HEK293 (cell line): ENCODE measurements around the gene DEK.
A peak's percentile ranks its signal among the peaks of the same experiment; 100 is the strongest.

Source experiments
- CTCF ChIA-PET: fragments of 350-600 bp; formaldehyde crosslinking; extraction: SDS; loops from one replicate; lab custom pipeline; 2021; ENCODE audit warnings: antibody characterized with exemption; lab: Yijun Ruan, JAX
- POLR2A ChIA-PET: fragments of 300-600 bp; formaldehyde crosslinking; extraction: SDS; loops from one replicate; lab custom pipeline; 2020; ENCODE audit warnings: antibody characterized with exemption, inconsistent platforms; lab: Yijun Ruan, JAX
- H3K27ac ChIP-seq: fragments of 200-500 bp; sonication (Bioruptor generic); 2 replicates; pipeline ENCODE4 v1.5.1; 2014; ENCODE audit warnings: low read depth, low read length, control low read depth, inconsistent platforms; ENCODE audit errors: extremely low read depth
- H3K36me3 ChIP-seq, 2 experiments: fragments of 200-500 bp in 1 of 2; sonication (Bioruptor generic) in 1 of 2; 1 replicate in 1 of 2; 2 replicates in 1 of 2; pipeline ENCODE4 v1.5.1; 2014 to 2017; ENCODE audit warnings: inconsistent platforms in 2 of 2, low read length in 2 of 2; ENCODE audit not compliant: control insufficient read depth in 2 of 2, insufficient read depth in 1 of 2
- H3K4me1 ChIP-seq: fragments of 200-500 bp; sonication (Bioruptor generic); 2 replicates; pipeline ENCODE4 v1.5.1; 2014; ENCODE audit warnings: mild to moderate bottlenecking, low read length, inconsistent platforms; ENCODE audit not compliant: control insufficient read depth, insufficient read depth
- H3K4me3 ChIP-seq: 2 replicates; pipeline ENCODE4 v1.5.1; 2011; ENCODE audit warnings: low read depth, mild to moderate bottlenecking, control low read depth, low read length, moderate library complexity
- H3K9me3 ChIP-seq: fragments of 200-500 bp; sonication (Bioruptor generic); 2 replicates; pipeline ENCODE4 v1.5.1; 2014; ENCODE audit warnings: low read depth, low read length, inconsistent platforms; ENCODE audit not compliant: control insufficient read depth, insufficient read depth
- MZF1 ChIP-seq: fragments of 450-650 bp; formaldehyde crosslinking; IDR thresholded peaks from 2 replicates; pipeline ENCODE4 v1.5.1; 2017; ENCODE audit warnings: missing biosample characterization, missing genetic modification characterization, borderline replicate concordance
- PRDM1 ChIP-seq: fragments of 450-650 bp; formaldehyde crosslinking; IDR thresholded peaks from 2 replicates; pipeline ENCODE4; 2016; ENCODE audit warnings: missing biosample characterization, missing genetic modification characterization
- SCRT2 ChIP-seq: fragments of 450-650 bp; formaldehyde crosslinking; IDR thresholded peaks from 2 replicates; pipeline ENCODE4 v1.5.1; 2016; ENCODE audit warnings: missing biosample characterization, missing genetic modification characterization
- SP3 ChIP-seq: fragments of 450-650 bp; formaldehyde crosslinking; IDR thresholded peaks from 2 replicates; pipeline ENCODE4 v1.5.1; 2016; ENCODE audit warnings: missing biosample characterization, missing genetic modification characterization
- YY2 ChIP-seq: fragments of 450-650 bp; formaldehyde crosslinking; IDR thresholded peaks from 2 replicates; pipeline ENCODE4 v1.5.1; 2016; ENCODE audit warnings: missing biosample characterization, missing genetic modification characterization
- ZNF24 ChIP-seq: fragments of 450-650 bp; formaldehyde crosslinking; IDR thresholded peaks from 2 replicates; pipeline ENCODE4 v1.5.1; 2016; ENCODE audit warnings: missing biosample characterization, missing genetic modification characterization
- ZNF335 ChIP-seq: fragments of 450-650 bp; formaldehyde crosslinking; conservative IDR thresholded peaks from 2 replicates; pipeline ENCODE4 v1.5.1; 2016; ENCODE audit warnings: missing biosample characterization, missing genetic modification characterization
- ZNF654 ChIP-seq: fragments of 450-650 bp; formaldehyde crosslinking; IDR thresholded peaks from 2 replicates; pipeline ENCODE4 v1.5.1; 2016; ENCODE audit warnings: low read depth, missing biosample characterization, missing genetic modification characterization
- TF ChIP-seq, protein P1 (sequence below): fragments of 450-650 bp; formaldehyde crosslinking; IDR thresholded peaks from 2 replicates; pipeline ENCODE4 v1.5.1; 2017; ENCODE audit warnings: missing biosample characterization, missing genetic modification characterization
- TF ChIP-seq, protein P2 (sequence below): fragments of 450-650 bp; formaldehyde crosslinking; IDR thresholded peaks from 2 replicates; pipeline ENCODE4 v1.5.1; 2017; ENCODE audit warnings: missing biosample characterization, missing genetic modification characterization
- TF ChIP-seq, protein P3 (sequence below): fragments of 450-650 bp; IDR thresholded peaks from 2 replicates; pipeline ENCODE4 v1.5.1; 2018; ENCODE audit warnings: missing biosample characterization, mild to moderate bottlenecking, missing genetic modification characterization
- TF ChIP-seq, protein P4 (sequence below): fragments of 450-650 bp; formaldehyde crosslinking; IDR thresholded peaks from 2 replicates; pipeline ENCODE4 v1.5.1; 2016; ENCODE audit warnings: missing biosample characterization, missing genetic modification characterization

Gene DEK

DNA sequence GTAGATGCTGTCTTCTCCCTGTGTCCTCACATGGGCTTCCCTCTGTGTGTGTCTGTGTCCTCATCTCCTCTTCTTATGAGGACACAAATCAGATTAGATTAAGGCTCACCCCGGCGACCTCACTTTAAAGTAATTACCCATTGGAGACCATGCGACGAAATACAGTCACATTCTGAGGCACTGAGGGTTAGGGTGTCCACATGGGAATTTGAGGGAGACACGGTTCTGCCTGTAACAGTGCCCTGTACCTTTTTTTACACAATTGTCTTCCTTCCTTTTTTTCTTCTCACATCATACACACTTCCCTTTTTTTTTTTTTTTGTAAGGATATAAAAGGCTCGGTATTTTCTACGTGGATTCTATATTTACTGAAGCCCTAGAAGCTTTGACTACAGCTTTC lies 48.9 kb downstream of the DEK start (continued):
- TF ChIP-seq SP3 (tag by site-specific recombination) (no peak), ZNF24 (no peak)
- TF ChIP-seq, protein P1, sequence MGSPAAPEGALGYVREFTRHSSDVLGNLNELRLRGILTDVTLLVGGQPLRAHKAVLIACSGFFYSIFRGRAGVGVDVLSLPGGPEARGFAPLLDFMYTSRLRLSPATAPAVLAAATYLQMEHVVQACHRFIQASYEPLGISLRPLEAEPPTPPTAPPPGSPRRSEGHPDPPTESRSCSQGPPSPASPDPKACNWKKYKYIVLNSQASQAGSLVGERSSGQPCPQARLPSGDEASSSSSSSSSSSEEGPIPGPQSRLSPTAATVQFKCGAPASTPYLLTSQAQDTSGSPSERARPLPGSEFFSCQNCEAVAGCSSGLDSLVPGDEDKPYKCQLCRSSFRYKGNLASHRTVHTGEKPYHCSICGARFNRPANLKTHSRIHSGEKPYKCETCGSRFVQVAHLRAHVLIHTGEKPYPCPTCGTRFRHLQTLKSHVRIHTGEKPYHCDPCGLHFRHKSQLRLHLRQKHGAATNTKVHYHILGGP (tag by site-specific recombination): no peak

DNA sequence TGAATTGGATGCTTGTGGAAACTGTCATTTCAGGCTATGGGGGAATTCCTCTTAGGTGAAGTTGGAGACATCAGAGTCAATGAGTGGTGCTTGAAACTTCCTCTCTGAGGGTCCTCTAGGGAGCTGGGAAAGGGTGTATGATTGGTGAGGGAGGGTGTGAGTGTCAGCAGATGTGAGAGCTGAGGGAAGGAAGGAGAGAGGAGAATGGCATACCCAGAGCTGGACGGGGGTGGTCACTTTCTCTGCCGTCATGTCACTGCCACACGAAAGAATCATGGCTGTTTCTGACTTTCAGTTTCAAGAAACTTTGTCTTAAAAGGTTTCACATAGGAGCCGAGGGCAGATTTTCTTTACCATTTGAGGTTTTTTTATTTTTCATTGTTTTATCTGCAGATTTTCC lies 50.3 kb downstream of the DEK start:
- no peak overlapping the region for H3K4me3 ChIP-seq
- no peak overlapping the region for H3K27ac ChIP-seq
- no peaks in the 10 kb centered on the region for H3K9me3 ChIP-seq
- TF ChIP-seq ZNF335 (tag by site-specific recombination) (no peak), PRDM1 (peak; percentile 58)
- TF ChIP-seq, protein P2, sequence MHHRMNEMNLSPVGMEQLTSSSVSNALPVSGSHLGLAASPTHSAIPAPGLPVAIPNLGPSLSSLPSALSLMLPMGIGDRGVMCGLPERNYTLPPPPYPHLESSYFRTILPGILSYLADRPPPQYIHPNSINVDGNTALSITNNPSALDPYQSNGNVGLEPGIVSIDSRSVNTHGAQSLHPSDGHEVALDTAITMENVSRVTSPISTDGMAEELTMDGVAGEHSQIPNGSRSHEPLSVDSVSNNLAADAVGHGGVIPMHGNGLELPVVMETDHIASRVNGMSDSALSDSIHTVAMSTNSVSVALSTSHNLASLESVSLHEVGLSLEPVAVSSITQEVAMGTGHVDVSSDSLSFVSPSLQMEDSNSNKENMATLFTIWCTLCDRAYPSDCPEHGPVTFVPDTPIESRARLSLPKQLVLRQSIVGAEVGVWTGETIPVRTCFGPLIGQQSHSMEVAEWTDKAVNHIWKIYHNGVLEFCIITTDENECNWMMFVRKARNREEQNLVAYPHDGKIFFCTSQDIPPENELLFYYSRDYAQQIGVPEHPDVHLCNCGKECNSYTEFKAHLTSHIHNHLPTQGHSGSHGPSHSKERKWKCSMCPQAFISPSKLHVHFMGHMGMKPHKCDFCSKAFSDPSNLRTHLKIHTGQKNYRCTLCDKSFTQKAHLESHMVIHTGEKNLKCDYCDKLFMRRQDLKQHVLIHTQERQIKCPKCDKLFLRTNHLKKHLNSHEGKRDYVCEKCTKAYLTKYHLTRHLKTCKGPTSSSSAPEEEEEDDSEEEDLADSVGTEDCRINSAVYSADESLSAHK (tag by site-specific recombination): peak; percentile 37; the same call in 1 of the 2 replicates
- TF ChIP-seq, all 188 proteins: peak for 2
- Histone ChIP-seq H3K4me1 (no peaks in the 10 kb centered on the region), H3K36me3 (peaks cover 8 to 13% of the 10 kb centered on the region in 2 experiments; a peak in 2 of 3 replicates)
- POLR2A ChIA-PET: no interaction called here
- CTCF ChIA-PET: no interaction called here

DNA sequence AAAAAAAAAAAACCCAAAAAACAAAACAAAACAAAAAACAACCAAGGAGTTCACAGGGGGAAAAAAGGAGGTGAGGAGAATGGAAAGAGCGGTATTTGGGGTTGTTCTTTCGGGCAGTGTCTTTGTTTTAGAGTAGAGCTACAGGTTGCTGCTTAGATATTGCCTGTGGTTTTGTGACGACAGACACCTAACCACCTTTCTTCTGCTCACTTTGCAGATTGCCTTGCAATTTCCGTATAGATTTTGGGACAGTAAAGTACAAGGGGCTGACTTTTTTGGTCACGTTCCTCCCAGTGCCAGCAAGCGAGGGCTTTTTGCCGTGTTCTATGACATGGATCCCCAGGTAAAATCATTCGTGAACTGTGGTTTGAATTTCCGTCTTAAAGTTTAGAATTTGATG lies 50.9 kb downstream of the DEK start:
- no peaks in the 10 kb centered on the region for H3K4me1 ChIP-seq
- CTCF ChIA-PET: no interaction called here
- H3K4me3 ChIP-seq: no peak overlapping the region
- H3K27ac ChIP-seq: no peak overlapping the region
- peaks cover 8 to 12% of the 10 kb centered on the region in 2 experiments; a peak in 2 of 3 replicates for H3K36me3 ChIP-seq
- TF ChIP-seq SCRT2 (tag by site-specific recombination) (0 out of 2 replicates have a peak, but pooled peaks have one; percentile 8), YY2 (no peak)
- POLR2A ChIA-PET: no interaction called here
- no peaks in the 10 kb centered on the region for H3K9me3 ChIP-seq

DNA sequence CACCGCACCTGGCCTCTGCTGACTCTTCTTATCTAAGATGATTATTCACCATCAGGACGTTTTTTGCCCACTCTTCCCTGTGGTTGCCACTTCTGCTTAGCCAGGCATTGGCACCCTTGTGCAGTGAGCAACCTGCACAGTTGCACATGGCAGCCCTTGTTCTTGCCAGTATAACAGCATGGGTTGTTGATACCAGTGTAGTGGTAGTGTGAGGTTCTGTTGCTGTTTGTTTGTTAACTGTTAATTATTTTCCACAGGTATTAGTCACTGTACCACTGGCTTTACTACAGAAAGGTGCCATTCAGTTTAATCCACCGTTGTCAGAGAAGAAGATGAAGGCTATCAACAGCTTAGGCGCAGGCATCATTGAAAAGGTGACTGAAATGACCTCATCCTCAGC lies 52.1 kb downstream of the DEK start:
- Histone ChIP-seq H3K4me3 (no peak overlapping the region), H3K36me3 (peaks cover 3 to 10% of the 10 kb centered on the region in 2 experiments; a peak in 2 of 3 replicates)

More for the DNA sequence above, 52.1 kb downstream of the DEK start:
- H3K27ac ChIP-seq: no peak overlapping the region
- TF ChIP-seq, protein P3, sequence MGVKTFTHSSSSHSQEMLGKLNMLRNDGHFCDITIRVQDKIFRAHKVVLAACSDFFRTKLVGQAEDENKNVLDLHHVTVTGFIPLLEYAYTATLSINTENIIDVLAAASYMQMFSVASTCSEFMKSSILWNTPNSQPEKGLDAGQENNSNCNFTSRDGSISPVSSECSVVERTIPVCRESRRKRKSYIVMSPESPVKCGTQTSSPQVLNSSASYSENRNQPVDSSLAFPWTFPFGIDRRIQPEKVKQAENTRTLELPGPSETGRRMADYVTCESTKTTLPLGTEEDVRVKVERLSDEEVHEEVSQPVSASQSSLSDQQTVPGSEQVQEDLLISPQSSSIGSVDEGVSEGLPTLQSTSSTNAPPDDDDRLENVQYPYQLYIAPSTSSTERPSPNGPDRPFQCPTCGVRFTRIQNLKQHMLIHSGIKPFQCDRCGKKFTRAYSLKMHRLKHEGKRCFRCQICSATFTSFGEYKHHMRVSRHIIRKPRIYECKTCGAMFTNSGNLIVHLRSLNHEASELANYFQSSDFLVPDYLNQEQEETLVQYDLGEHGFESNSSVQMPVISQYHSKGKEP: no peak
- TF ChIP-seq ZNF654 (tag by site-specific recombination) (no peak), MZF1 (no peak)
- TF ChIP-seq, protein P4, sequence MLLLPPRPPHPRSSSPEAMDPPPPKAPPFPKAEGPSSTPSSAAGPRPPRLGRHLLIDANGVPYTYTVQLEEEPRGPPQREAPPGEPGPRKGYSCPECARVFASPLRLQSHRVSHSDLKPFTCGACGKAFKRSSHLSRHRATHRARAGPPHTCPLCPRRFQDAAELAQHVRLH (tag by site-specific recombination): no peak
- TF ChIP-seq, all 188 proteins: peak for 0
- no peaks in the 10 kb centered on the region for H3K4me1 ChIP-seq
- H3K9me3 ChIP-seq: no peaks in the 10 kb centered on the region
- CTCF ChIA-PET: no interaction called here
- POLR2A ChIA-PET: interaction anchor here (0.5 kb wide), 1 partner anchor 1043 kb away, joined by 3 read pairs; no protein-coding TSS in a partner anchor
